IMR-90 (cell line): ENCODE data around the gene PTPRG. TPM values are rescaled to one million over a fixed set of nuclear protein-coding genes. Genes with fewer than 3 reads are reported as not detected.

ENCODE experiments used
- ATAC-seq: fragments of 200-7000 bp; cut with Tn5 transposase; 2 replicates; pipeline ENCODE4 v1.9.1; 2020; ENCODE audit warnings: low read depth, mild to moderate bottlenecking, moderate library complexity
- BruUV-seq: library from RNA; stranded (reverse); fragments of 400-500 nt; replicated peaks from 2 replicates; lab custom pipeline; 2021; lab: Mats Ljungman, UMichigan
- CTCF ChIA-PET: fragments of 300-600 bp; formaldehyde crosslinking; extraction: SDS; loops from one replicate; lab custom pipeline; 2021; ENCODE audit warnings: antibody characterized with exemption; lab: Yijun Ruan, JAX
- POLR2A ChIA-PET: fragments of 300-600 bp; sonication (Branson Sonifier 250); formaldehyde crosslinking; loops from one replicate; lab custom pipeline; 2022; ENCODE audit warnings: antibody characterized with exemption; ENCODE audit not compliant: unreplicated experiment; lab: Charles Lee
- DNase-seq: peaks from one replicate; pipeline ENCODE4 v3.0.0; 2013
- H2AFZ ChIP-seq: replicated peaks from 2 replicates; pipeline ENCODE3; 2013; ENCODE audit warnings: low read length, mild to moderate bottlenecking; ENCODE audit not compliant: poor library complexity
- H2AK5ac ChIP-seq: 2 replicates; pipeline ENCODE4 v1.6.1; 2013; ENCODE audit warnings: low read depth, low read length, inconsistent platforms
- H2AK9ac ChIP-seq: replicated peaks from 2 replicates; pipeline ENCODE3; 2013; ENCODE audit warnings: mild to moderate bottlenecking, low read depth, low read length, moderate library complexity; ENCODE audit not compliant: poor library complexity
- H2BK120ac ChIP-seq: 2 replicates; pipeline ENCODE4 v1.6.1; 2013; ENCODE audit warnings: low read depth, low read length, inconsistent platforms
- H2BK15ac ChIP-seq: 3 replicates; pipeline ENCODE4 v1.6.1; 2013; ENCODE audit warnings: low read depth, low read length, inconsistent platforms
- H2BK20ac ChIP-seq: 2 replicates; pipeline ENCODE4 v1.6.1; 2013; ENCODE audit warnings: low read depth, mild to moderate bottlenecking, inconsistent platforms, low read length, moderate library complexity
- H2BK5ac ChIP-seq: 2 replicates; pipeline ENCODE4 v1.6.1; 2013; ENCODE audit warnings: mild to moderate bottlenecking, low read depth, low read length, inconsistent platforms; ENCODE audit not compliant: poor library complexity, severe bottlenecking
- H3K14ac ChIP-seq: replicated peaks from 2 replicates; pipeline ENCODE4 v1.6.1; 2013; ENCODE audit warnings: low read depth, low read length, inconsistent platforms
- H3K18ac ChIP-seq: 2 replicates; pipeline ENCODE4 v1.6.1; 2013; ENCODE audit warnings: low read depth, low read length, control low read depth
- H3K23ac ChIP-seq: 2 replicates; pipeline ENCODE4 v1.6.1; 2013; ENCODE audit warnings: low read depth, low read length, inconsistent platforms
- H3K27ac ChIP-seq: 2 replicates; pipeline ENCODE4 v1.5.1; 2013; ENCODE audit warnings: mild to moderate bottlenecking, control low read depth, low read length; ENCODE audit not compliant: insufficient read depth
- H3K27me3 ChIP-seq: 2 replicates; pipeline ENCODE4 v1.6.1; 2013; ENCODE audit warnings: low read length; ENCODE audit not compliant: control insufficient read depth, insufficient read depth
- H3K36me3 ChIP-seq: 2 replicates; pipeline ENCODE4 v1.6.1; 2013; ENCODE audit warnings: low read length, mixed read lengths; ENCODE audit not compliant: control insufficient read depth, insufficient read depth
- H3K4ac ChIP-seq: 2 replicates; pipeline ENCODE4 v1.6.1; 2013; ENCODE audit warnings: low read depth, low read length, inconsistent platforms
- H3K4me1 ChIP-seq: 2 replicates; pipeline ENCODE4 v1.6.1; 2013; ENCODE audit warnings: low read length, mixed read lengths; ENCODE audit not compliant: control insufficient read depth, insufficient read depth
- H3K4me2 ChIP-seq: 2 replicates; pipeline ENCODE4 v1.6.1; 2013; ENCODE audit warnings: low read depth, mild to moderate bottlenecking, control low read depth, low read length, moderate library complexity
- H3K4me3 ChIP-seq: 2 replicates; pipeline ENCODE4 v1.5.1; 2013; ENCODE audit warnings: low read depth, mild to moderate bottlenecking, control low read depth, low read length, moderate library complexity; ENCODE audit not compliant: insufficient read depth
- H3K56ac ChIP-seq: 2 replicates; pipeline ENCODE4 v1.6.1; 2013; ENCODE audit warnings: low read length, inconsistent platforms; ENCODE audit not compliant: insufficient read depth; ENCODE audit errors: extremely low read depth
- H3K79me1 ChIP-seq, 2 experiments: 2 replicates each; pipeline ENCODE4 v1.6.1; 2013; ENCODE audit warnings: low read length in 2 of 2, inconsistent platforms in 1 of 2, low read depth in 1 of 2
- H3K9ac ChIP-seq: 2 replicates; pipeline ENCODE4 v1.6.1; 2013; ENCODE audit warnings: low read depth, low read length, control low read depth
- H3K9me1 ChIP-seq: 2 replicates; pipeline ENCODE4 v1.6.1; 2013; ENCODE audit warnings: low read length, inconsistent platforms; ENCODE audit not compliant: insufficient read depth
- H3K9me3 ChIP-seq: 2 replicates; pipeline ENCODE4 v1.6.1; 2013; ENCODE audit warnings: low read length; ENCODE audit not compliant: control insufficient read depth, insufficient read depth
- H4K20me1 ChIP-seq: 2 replicates; pipeline ENCODE4 v1.6.1; 2013; ENCODE audit warnings: low read length, inconsistent platforms; ENCODE audit not compliant: insufficient read depth
- H4K5ac ChIP-seq: 2 replicates; pipeline ENCODE4 v1.6.1; 2013; ENCODE audit warnings: mild to moderate bottlenecking, low read depth, low read length, control low read depth
- H4K8ac ChIP-seq, 2 experiments: 2 replicates each; pipeline ENCODE4 v1.6.1; 2013; ENCODE audit warnings: low read depth in 2 of 2, low read length in 2 of 2, control low read depth in 1 of 2, inconsistent platforms in 1 of 2
- H4K91ac ChIP-seq: 2 replicates; pipeline ENCODE4 v1.6.1; 2013; ENCODE audit warnings: low read depth, low read length, inconsistent platforms; ENCODE audit not compliant: insufficient read depth
- BHLHE40 ChIP-seq: fragments of 150-350 bp; IDR thresholded peaks from 2 replicates; pipeline ENCODE4 v1.6.1; 2016; ENCODE audit warnings: mild to moderate bottlenecking, low read depth, low read length
- CEBPB ChIP-seq: IDR thresholded peaks from 2 replicates; pipeline ENCODE4 v1.6.1; 2012; ENCODE audit warnings: low read depth, low read length, improper control_type of control experiment
- CHD1 ChIP-seq: IDR thresholded peaks from 2 replicates; pipeline ENCODE4 v1.6.1; 2012; ENCODE audit warnings: low read depth, low read length, improper control_type of control experiment
- FOS ChIP-seq: fragments of 150-350 bp; IDR thresholded peaks from 2 replicates; pipeline ENCODE4 v1.6.1; 2016; ENCODE audit warnings: low read depth, low read length
- MAFK ChIP-seq: IDR thresholded peaks from 2 replicates; pipeline ENCODE4 v1.6.1; 2012; ENCODE audit warnings: low read depth, low read length, improper control_type of control experiment
- MAZ ChIP-seq: IDR thresholded peaks from 2 replicates; pipeline ENCODE4 v1.6.1; 2012; ENCODE audit warnings: low read depth, mild to moderate bottlenecking, low read length, improper control_type of control experiment, moderate library complexity, borderline replicate concordance
- MXI1 ChIP-seq: IDR thresholded peaks from 2 replicates; pipeline ENCODE4 v1.6.1; 2012; ENCODE audit warnings: low read depth, mild to moderate bottlenecking, low read length, moderate library complexity, borderline replicate concordance
- NFE2L2 ChIP-seq: fragments of 150-350 bp; IDR thresholded peaks from 2 replicates; pipeline ENCODE4 v1.6.1; 2016; ENCODE audit warnings: low read depth, mild to moderate bottlenecking, low read length
- POLR2A ChIP-seq: IDR thresholded peaks from 2 replicates; pipeline ENCODE4 v1.6.1; 2012; ENCODE audit warnings: mild to moderate bottlenecking, low read depth, low read length
- RAD21 ChIP-seq: IDR thresholded peaks from 2 replicates; pipeline ENCODE4 v1.6.1; 2012; ENCODE audit warnings: low read length, improper control_type of control experiment
- RCOR1 ChIP-seq: IDR thresholded peaks from 2 replicates; pipeline ENCODE4 v1.6.1; 2012; ENCODE audit warnings: mild to moderate bottlenecking, low read length, improper control_type of control experiment; ENCODE audit not compliant: insufficient replicate concordance
- RFX5 ChIP-seq: IDR thresholded peaks from 2 replicates; pipeline ENCODE4 v1.8.0; 2012; ENCODE audit warnings: low read depth, mild to moderate bottlenecking, low read length, moderate library complexity
- SMC3 ChIP-seq: fragments of 150-350 bp; IDR thresholded peaks from 2 replicates; pipeline ENCODE4 v1.6.1; 2016; ENCODE audit warnings: low read depth, mild to moderate bottlenecking, antibody characterized with exemption, low read length, moderate library complexity
- USF2 ChIP-seq: fragments of 150-350 bp; IDR thresholded peaks from 2 replicates; pipeline ENCODE4 v1.6.1; 2017; ENCODE audit warnings: mild to moderate bottlenecking, antibody characterized with exemption, low read length, low read depth
- dilution Hi-C: fragments of 300-500 bp; cut with HindIII; formaldehyde crosslinking; loops from one replicate; pipeline ENCODE4 v1.14.3; 2018; ENCODE audit warnings: low sequenced_read_pairs; ENCODE audit not compliant: unreplicated experiment
- in situ Hi-C: fragments of 300-500 bp; cut with MboI; formaldehyde crosslinking; loops from 3 replicates; pipeline ENCODE4 v1.14.3; 2019; ENCODE audit warnings: low sequenced_read_pairs, inconsistent platforms, mixed read lengths
- intact Hi-C: fragments of 100-400 bp; cut with micrococcal nuclease; formaldehyde crosslinking; loops from 2 replicates; pipeline ENCODE4 v1.10.0; 2022
- polyA plus RNA-seq, 3 experiments: library from polyadenylated mRNA; depleted of rRNA; stranded (reverse); fragments of >200 nt; gene quantifications; 2 replicates each; pipeline ENCODE4 v1.2.3, GENCODE V29; 2012; ENCODE audit warnings: low replicate concordance in 1 of 3
- total RNA-seq: library from RNA; depleted of rRNA; stranded (reverse); fragments of >200 nt; gene quantifications from 2 replicates; pipeline ENCODE4 v1.2.3, GENCODE V29; 2012
- TF ChIP-seq, protein P1 (sequence below): fragments of 150-350 bp; IDR thresholded peaks from 2 replicates; pipeline ENCODE4 v1.6.1; 2016; ENCODE audit warnings: low read depth, mild to moderate bottlenecking, low read length, moderate library complexity, borderline replicate concordance
- TF ChIP-seq, protein P2 (sequence below): conservative IDR thresholded peaks from 2 replicates; pipeline ENCODE4 v1.5.1; 2012; ENCODE audit warnings: mild to moderate bottlenecking, low read depth, low read length, improper control_type of control experiment

The PTPRG gene
- total and polyA plus RNA-seq, 2 of the 4 experiments (the other 2 are of a cell fraction): 7.7 to 31.0 TPM

- H3K36me3 ChIP-seq: no peaks in the 10 kb centered on the region
- H2BK120ac ChIP-seq: no peak overlapping the region
- peaks cover 23 to 37% of the 10 kb centered on the region in 2 experiments for H3K79me1 ChIP-seq
- H3K27me3 ChIP-seq: no peaks in the 10 kb centered on the region
- no peak overlapping the region for H2AFZ ChIP-seq
- ATAC-seq (no peak), DNase-seq (no peak)
- BruUV-seq: no TSS peak
- no peak overlapping the region for H4K91ac ChIP-seq
- no peak overlapping the region for H2BK20ac ChIP-seq
- ChIA-PET CTCF (interaction anchor here (0.7 kb wide), 1 partner anchor 44 kb away, joined by 3 read pairs; no protein-coding TSS in a partner anchor), POLR2A (no interaction called here)
- no peak overlapping the region for H4K8ac ChIP-seq
- H2BK5ac ChIP-seq: no peak overlapping the region
- no peak overlapping the region for H4K5ac ChIP-seq
- H3K4ac ChIP-seq: no peak overlapping the region
- no peak overlapping the region; the same call in 1 of the 2 replicates for H3K4me2 ChIP-seq
- H3K56ac ChIP-seq: no peak overlapping the region
- no peak overlapping the region for H3K27ac ChIP-seq
- dilution Hi-C loops: no loop called here
- H3K18ac ChIP-seq: no peak overlapping the region
- H2AK5ac ChIP-seq: no peak overlapping the region
- TF ChIP-seq RFX5: no peak
- no peak for TF ChIP-seq CHD1
- TF ChIP-seq RCOR1: no peak
- TF ChIP-seq, protein P1, sequence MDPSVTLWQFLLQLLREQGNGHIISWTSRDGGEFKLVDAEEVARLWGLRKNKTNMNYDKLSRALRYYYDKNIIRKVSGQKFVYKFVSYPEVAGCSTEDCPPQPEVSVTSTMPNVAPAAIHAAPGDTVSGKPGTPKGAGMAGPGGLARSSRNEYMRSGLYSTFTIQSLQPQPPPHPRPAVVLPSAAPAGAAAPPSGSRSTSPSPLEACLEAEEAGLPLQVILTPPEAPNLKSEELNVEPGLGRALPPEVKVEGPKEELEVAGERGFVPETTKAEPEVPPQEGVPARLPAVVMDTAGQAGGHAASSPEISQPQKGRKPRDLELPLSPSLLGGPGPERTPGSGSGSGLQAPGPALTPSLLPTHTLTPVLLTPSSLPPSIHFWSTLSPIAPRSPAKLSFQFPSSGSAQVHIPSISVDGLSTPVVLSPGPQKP: no peak
- TF ChIP-seq RAD21: no peak
- no peak for TF ChIP-seq POLR2A
- TF ChIP-seq FOS: no peak
- no peak for TF ChIP-seq MXI1
- TF ChIP-seq BHLHE40: no peak
- no peak for TF ChIP-seq NFE2L2
- TF ChIP-seq MAFK: no peak
- no peak for TF ChIP-seq MAZ
- TF ChIP-seq USF2: no peak
- no peak for TF ChIP-seq CEBPB
- TF ChIP-seq, protein P2, sequence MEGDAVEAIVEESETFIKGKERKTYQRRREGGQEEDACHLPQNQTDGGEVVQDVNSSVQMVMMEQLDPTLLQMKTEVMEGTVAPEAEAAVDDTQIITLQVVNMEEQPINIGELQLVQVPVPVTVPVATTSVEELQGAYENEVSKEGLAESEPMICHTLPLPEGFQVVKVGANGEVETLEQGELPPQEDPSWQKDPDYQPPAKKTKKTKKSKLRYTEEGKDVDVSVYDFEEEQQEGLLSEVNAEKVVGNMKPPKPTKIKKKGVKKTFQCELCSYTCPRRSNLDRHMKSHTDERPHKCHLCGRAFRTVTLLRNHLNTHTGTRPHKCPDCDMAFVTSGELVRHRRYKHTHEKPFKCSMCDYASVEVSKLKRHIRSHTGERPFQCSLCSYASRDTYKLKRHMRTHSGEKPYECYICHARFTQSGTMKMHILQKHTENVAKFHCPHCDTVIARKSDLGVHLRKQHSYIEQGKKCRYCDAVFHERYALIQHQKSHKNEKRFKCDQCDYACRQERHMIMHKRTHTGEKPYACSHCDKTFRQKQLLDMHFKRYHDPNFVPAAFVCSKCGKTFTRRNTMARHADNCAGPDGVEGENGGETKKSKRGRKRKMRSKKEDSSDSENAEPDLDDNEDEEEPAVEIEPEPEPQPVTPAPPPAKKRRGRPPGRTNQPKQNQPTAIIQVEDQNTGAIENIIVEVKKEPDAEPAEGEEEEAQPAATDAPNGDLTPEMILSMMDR: no peak
- no peak for TF ChIP-seq SMC3
- peaks cover 10% of the 10 kb centered on the region; the same call in 1 of the 2 replicates for H4K20me1 ChIP-seq
- no peak overlapping the region for H3K9ac ChIP-seq
- no peak overlapping the region for H3K4me3 ChIP-seq
- H2AK9ac ChIP-seq: no peak overlapping the region
- H3K9me1 ChIP-seq: peaks cover 3% of the 10 kb centered on the region; the same call in 1 of the 2 replicates
- H2BK15ac ChIP-seq: no peak overlapping the region
- no peaks in the 10 kb centered on the region for H3K9me3 ChIP-seq
- peaks cover 7% of the 10 kb centered on the region for H3K4me1 ChIP-seq
- H3K23ac ChIP-seq: no peak overlapping the region
- H3K14ac ChIP-seq: no peak overlapping the region
- in situ Hi-C loops: no loop called here
- intact Hi-C loops: no loop called here
Observed at GRCh38 chr3:61882253-61882652, 320.9 kb downstream of the PTPRG start.
